Measurements from ENCODE around the gene RASGRP4. TPM values are rescaled to one million over a fixed set of nuclear protein-coding genes. Genes with fewer than 3 reads are reported as not detected.
A peak's percentile ranks its signal among the peaks of the same experiment; 100 is the strongest.

The RASGRP4 gene
- total RNA-seq, 4 donors from 2014 or later, result 1.5 to 19.8 (median 1.7) TPM; not detected in 1

DNA sequence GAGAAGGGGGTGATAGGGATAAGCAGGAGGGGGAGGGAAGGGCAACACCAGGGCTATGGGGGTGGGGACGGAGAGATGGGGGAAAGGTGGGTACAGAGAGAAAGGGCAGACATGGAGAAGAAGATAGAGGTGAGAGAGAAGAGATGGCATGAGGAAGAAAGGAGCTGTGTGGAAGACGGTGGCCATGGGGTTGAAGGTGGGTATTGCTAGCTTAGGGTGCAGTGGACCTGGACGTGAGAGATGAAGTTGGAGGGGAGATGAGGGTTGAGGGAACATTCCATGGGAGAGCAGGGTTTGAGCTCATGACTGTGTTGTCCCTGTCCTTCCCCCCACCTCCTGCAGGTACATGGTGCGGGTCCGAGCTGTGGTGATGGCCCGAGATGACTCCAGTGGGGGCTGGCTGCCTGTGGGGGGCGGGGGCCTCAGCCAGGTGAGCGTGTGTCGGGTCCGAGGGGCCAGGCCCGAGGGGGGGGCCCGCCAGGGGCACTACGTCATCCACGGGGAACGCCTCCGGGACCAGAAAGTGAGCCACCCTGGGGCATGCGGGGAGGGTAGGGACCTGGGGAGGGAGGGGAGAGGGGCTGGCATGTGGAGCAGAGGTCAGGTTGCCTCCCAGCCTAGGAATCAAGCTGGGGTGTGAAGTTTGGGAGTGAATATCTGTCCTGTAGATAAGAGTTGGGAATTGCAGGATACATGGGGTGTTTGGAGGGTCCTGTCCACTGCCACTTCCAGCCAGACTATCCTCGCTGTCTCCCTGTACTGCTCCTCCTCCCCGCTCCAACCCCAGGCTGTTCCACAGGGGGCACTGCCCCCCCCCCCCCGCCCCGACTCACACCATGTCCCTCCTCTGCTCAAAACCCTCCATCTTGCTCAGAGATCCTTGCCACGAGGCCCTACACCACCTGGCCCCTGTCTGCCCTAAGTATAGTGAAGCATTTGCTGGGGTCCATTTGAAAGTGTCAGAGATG, 35.8 kb downstream of the RASGRP4 start:
- H3K9me3 ChIP-seq, result no peaks in the 10 kb centered on the region
- TF ChIP-seq, protein P1, sequence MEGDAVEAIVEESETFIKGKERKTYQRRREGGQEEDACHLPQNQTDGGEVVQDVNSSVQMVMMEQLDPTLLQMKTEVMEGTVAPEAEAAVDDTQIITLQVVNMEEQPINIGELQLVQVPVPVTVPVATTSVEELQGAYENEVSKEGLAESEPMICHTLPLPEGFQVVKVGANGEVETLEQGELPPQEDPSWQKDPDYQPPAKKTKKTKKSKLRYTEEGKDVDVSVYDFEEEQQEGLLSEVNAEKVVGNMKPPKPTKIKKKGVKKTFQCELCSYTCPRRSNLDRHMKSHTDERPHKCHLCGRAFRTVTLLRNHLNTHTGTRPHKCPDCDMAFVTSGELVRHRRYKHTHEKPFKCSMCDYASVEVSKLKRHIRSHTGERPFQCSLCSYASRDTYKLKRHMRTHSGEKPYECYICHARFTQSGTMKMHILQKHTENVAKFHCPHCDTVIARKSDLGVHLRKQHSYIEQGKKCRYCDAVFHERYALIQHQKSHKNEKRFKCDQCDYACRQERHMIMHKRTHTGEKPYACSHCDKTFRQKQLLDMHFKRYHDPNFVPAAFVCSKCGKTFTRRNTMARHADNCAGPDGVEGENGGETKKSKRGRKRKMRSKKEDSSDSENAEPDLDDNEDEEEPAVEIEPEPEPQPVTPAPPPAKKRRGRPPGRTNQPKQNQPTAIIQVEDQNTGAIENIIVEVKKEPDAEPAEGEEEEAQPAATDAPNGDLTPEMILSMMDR (IDR thresholded peaks at IDR 0.05), result no peak
- no peak for TF ChIP-seq EP300 (IDR thresholded peaks at IDR 0.05; ENCODE audit: low read depth)
- no peak for TF ChIP-seq POLR2AphosphoS5 (IDR thresholded peaks at IDR 0.05)
- TF ChIP-seq POLR2A (IDR thresholded peaks at IDR 0.05), result no peak
- in situ Hi-C loops (cut with MboI; ENCODE audit: low pct_ligation_motif_present in 1 of 4, low pct_unique_long_range_greater_than_20kb in 1 of 4, low sequenced_read_pairs in 3 of 4), result no loop called here
- no peak overlapping the region for H3K27ac ChIP-seq
- no peak overlapping the region for H3K4me3 ChIP-seq
- peaks cover 68% of the 10 kb centered on the region for H3K27me3 ChIP-seq
- intact Hi-C loops (cut with DNase I; ENCODE audit: low total_unique reads), result no loop called here
- H3K4me1 ChIP-seq, result peaks cover 8 to 41% (median 36%) of the 10 kb centered on the region in 4 donors
- WGBS, 2 donors (ENCODE audit: low coverage in 1 of 2), result 14 to 55% methylated on average over 2 to 22 of the region's 22 CpGs
- H3K36me3 ChIP-seq, result no peaks in the 10 kb centered on the region
- no peak for DNase-seq

DNA sequence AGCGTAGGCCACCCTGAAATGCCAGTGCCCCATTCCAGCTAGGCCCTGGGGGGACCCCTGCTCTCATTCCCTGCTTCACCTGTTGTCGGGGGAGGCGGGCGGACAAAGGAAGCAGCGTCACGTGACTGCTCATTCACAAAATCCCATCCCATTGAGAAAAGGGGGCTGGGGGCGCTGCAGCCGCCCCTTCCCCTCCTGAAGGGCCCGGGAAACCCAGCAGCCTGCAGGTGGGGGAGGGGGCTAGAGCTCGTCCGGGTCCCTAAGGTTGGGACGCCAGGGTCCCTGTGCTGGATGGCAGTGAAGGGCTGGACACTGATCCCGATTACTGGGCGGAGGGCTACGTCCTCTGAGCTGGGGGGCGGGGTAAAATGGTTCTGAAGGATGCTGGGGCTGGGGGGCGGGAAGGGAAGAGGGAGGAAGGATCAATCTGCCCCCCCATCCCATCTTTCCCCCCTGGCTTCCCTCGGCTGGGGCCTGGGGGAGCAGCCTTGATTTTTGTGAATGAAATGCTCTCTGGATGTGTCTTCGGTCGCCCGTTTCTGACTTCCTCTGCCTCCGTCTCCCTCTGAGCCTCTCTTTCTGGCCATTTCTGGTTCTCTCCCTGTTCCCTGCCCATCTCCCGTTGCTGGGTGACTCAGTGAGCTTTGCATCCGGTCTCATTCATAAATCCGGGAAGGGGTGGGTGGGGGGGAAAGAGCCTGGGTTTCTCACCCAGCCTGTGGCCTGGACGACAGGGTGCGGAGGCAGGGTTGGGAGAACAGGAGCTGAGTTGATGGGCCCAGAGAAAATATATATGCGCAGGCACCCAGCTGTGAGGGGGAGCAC, 36.7 kb downstream of the RASGRP4 start:
- no peaks in the 10 kb centered on the region for H3K9me3 ChIP-seq
- TF ChIP-seq, protein P1 (IDR thresholded peaks at IDR 0.05), result no peak
- no peak for TF ChIP-seq EP300 (IDR thresholded peaks at IDR 0.05; ENCODE audit: low read depth)
- TF ChIP-seq POLR2A (IDR thresholded peaks at IDR 0.05), result no peak
- TF ChIP-seq POLR2AphosphoS5 (IDR thresholded peaks at IDR 0.05), result no peak
- peak overlapping the region in 2 of 4 donors; percentile 41 to 54 for H3K4me3 ChIP-seq
- peak overlapping the region in 1 of 4 donors; percentile 28 for H3K27ac ChIP-seq
- whole genome bisulfite sequencing, 2 donors (ENCODE audit: low coverage in 1 of 2), result 4 to 12% methylated on average over 5 to 28 of the region's 28 CpGs
- no peaks in the 10 kb centered on the region for H3K36me3 ChIP-seq
- peaks cover 8 to 36% (median 34%) of the 10 kb centered on the region in 4 donors for H3K4me1 ChIP-seq
- in situ Hi-C loops (cut with MboI; ENCODE audit: low pct_ligation_motif_present in 1 of 4, low pct_unique_long_range_greater_than_20kb in 1 of 4, low sequenced_read_pairs in 3 of 4), result no loop called here
- no peak for DNase-seq
- peaks cover 59% of the 10 kb centered on the region for H3K27me3 ChIP-seq
- intact Hi-C loops (cut with DNase I; ENCODE audit: low total_unique reads), result no loop called here

DNA sequence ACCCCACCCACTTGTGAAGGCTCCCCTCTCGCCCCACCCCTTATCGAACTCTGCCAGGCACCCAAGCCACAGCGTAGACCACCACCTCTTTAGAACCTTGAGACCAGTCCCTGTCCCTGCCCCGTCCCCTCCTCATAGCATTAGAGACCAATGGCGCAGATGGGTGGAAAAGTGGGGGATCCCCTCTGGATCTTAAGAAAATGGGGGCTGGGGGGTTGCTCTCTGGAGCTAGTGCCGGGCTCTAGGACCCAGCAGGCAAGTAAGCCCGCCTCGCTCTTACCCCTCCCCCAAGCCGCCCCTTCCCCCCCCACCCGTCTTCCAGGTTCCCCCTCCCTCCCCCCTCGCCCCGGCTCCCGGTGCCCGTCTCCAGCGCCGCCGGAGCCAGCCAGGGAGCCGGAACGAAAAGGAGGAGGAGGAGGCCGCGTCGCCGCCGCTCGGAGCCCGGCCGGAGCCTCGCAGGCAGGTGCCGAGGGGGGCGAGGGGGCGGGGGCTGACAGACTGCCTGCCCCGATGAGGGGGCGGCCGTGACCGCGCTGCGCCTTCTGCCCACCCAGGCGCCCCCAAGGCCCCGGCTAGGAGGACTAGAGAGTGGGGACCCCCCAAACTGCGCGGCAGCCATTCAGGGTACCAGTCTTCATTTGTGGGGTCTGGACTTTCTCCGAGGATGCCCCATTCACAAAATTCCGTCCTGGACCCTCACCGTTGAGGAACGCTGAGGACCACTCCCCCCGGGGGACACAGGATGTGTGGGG, 37.5 kb downstream of the RASGRP4 start, which contains the start of gene SPRED3:
Gene SPRED3 (plus strand): TSS at position 349 of the 752 bp plus-strand sequence. CDS start 1,606 bp downstream, outside the sequence.
- Histone ChIP-seq H3K9me3 (no peaks in the 10 kb centered on the region), H3K4me3 (peak within 1 kb of the TSS; percentile 17 to 54 (median 32)), H3K4me1 (peaks cover 8 to 36% (median 34%) of the 10 kb centered on the region in 4 donors), H3K27me3 (peaks cover 52% of the 10 kb centered on the region), H3K36me3 (peaks cover 0 to 2% (median 0%) of the 10 kb centered on the region in 4 donors), H3K27ac (peak within 1 kb of the TSS; percentile 49 to 62 (median 55))
- in situ Hi-C loops (cut with MboI; ENCODE audit: low pct_ligation_motif_present in 1 of 4, low pct_unique_long_range_greater_than_20kb in 1 of 4, low sequenced_read_pairs in 3 of 4), result no loop called here
- no peak for DNase-seq
- TF ChIP-seq POLR2AphosphoS5 (IDR thresholded peaks at IDR 0.05), result no peak
- TF ChIP-seq, protein P1 (IDR thresholded peaks at IDR 0.05), result no peak
- TF ChIP-seq POLR2A (IDR thresholded peaks at IDR 0.05), result no peak
- no peak for TF ChIP-seq EP300 (IDR thresholded peaks at IDR 0.05; ENCODE audit: low read depth)
- intact Hi-C loops (cut with DNase I; ENCODE audit: low total_unique reads), result no loop called here
- 5% methylated on average over 14 of the region's 46 CpGs; no CpG with 5 or more reads in 1 of the 2 donors for WGBS, 2 donors (ENCODE audit: low coverage in 1 of 2)

Measured in transverse colon (tissue), 4 donors.